MM.1S (cell line): Measurements from ENCODE around the gene NSD2.

ENCODE experiments used
- DNase-seq: peaks from one replicate; pipeline ENCODE4 v3.0.0-alpha.2; 2015
- H2AFZ ChIP-seq: fragments of 300-600 bp; sonication (generic); 2 replicates; pipeline ENCODE4 v1.6.0; 2016; ENCODE audit warnings: antibody characterized with exemption, low read length
- H3F3A ChIP-seq: fragments of 300-600 bp; sonication (generic); 2 replicates; pipeline ENCODE4 v1.6.1; 2016; ENCODE audit warnings: mild to moderate bottlenecking, antibody characterized with exemption, low read length, moderate library complexity, mixed read lengths; ENCODE audit not compliant: insufficient read depth
- H3K27ac ChIP-seq: fragments of 300-600 bp; sonication (generic); 2 replicates; pipeline ENCODE4 v1.5.1; 2016; ENCODE audit warnings: mild to moderate bottlenecking, low read length
- H3K27me3 ChIP-seq: fragments of 300-600 bp; sonication (generic); replicated peaks from 2 replicates; pipeline ENCODE4 v1.6.0; 2016; ENCODE audit warnings: low read length; ENCODE audit not compliant: insufficient read depth
- H3K36me3 ChIP-seq: fragments of 300-600 bp; sonication (generic); replicated peaks from 2 replicates; pipeline ENCODE4 v1.6.1; 2016; ENCODE audit warnings: mild to moderate bottlenecking, low read length, mixed read lengths; ENCODE audit not compliant: insufficient read depth
- H3K4me1 ChIP-seq: fragments of 300-600 bp; sonication (generic); 2 replicates; pipeline ENCODE4 v1.6.1; 2016; ENCODE audit warnings: low read length, mixed read lengths
- H3K4me2 ChIP-seq: fragments of 300-600 bp; sonication (generic); 2 replicates; pipeline ENCODE4 v1.6.0; 2016; ENCODE audit warnings: low read depth, low read length
- H3K4me3 ChIP-seq: fragments of 300-600 bp; sonication (generic); 2 replicates; pipeline ENCODE4 v1.5.1; 2016; ENCODE audit warnings: low read length, mixed read lengths
- H3K79me2 ChIP-seq: fragments of 300-600 bp; sonication (generic); 2 replicates; pipeline ENCODE4 v1.6.1; 2016; ENCODE audit warnings: mixed run types, low read length, mixed read lengths
- H3K9ac ChIP-seq: fragments of 300-600 bp; sonication (generic); 2 replicates; pipeline ENCODE4 v1.6.1; 2016; ENCODE audit warnings: low read length, mixed read lengths
- H3K9me2 ChIP-seq: fragments of 300-600 bp; sonication (generic); replicated peaks from 2 replicates; pipeline ENCODE4 v1.6.1; 2016; ENCODE audit warnings: mild to moderate bottlenecking, low read length, mixed read lengths; ENCODE audit not compliant: insufficient read depth
- H3K9me3 ChIP-seq: fragments of 300-600 bp; sonication (generic); replicated peaks from 2 replicates; pipeline ENCODE4 v1.6.1; 2016; ENCODE audit warnings: mild to moderate bottlenecking, low read length, mixed read lengths; ENCODE audit not compliant: insufficient read depth
- H4K20me1 ChIP-seq: fragments of 300-600 bp; sonication (generic); 2 replicates; pipeline ENCODE4 v1.6.1; 2016; ENCODE audit warnings: mild to moderate bottlenecking, low read length, moderate library complexity, mixed read lengths; ENCODE audit not compliant: insufficient read depth
- CTCF ChIP-seq: fragments of 300-600 bp; sonication (generic); IDR thresholded peaks from 2 replicates; pipeline ENCODE4 v1.5.1; 2016; ENCODE audit warnings: antibody characterized with exemption, low read length, mixed read lengths
- EZH2 ChIP-seq: fragments of 300-600 bp; sonication (generic); optimal IDR thresholded peaks from 2 replicates; pipeline ENCODE3; 2017; ENCODE audit warnings: low read depth, mild to moderate bottlenecking, antibody characterized with exemption, low read length, mixed read lengths
- EZH2phosphoT487 ChIP-seq: fragments of 300-600 bp; sonication (generic); IDR thresholded peaks from 2 replicates; pipeline ENCODE4 v1.6.1; 2018; ENCODE audit warnings: antibody characterized with exemption, low read length

The NSD2 gene

GRCh38 chr4:1971456-1972200 is 100.4 kb downstream of the NSD2 start:
- H3K79me2 ChIP-seq = peaks cover 17% of the 10 kb centered on the region; the same call in 1 of the 2 replicates
- no peaks in the 10 kb centered on the region for H3K9me2 ChIP-seq
- no peak overlapping the region for H3K4me3 ChIP-seq
- no peak overlapping the region for H3K4me2 ChIP-seq
- no peaks in the 10 kb centered on the region for H3F3A ChIP-seq
- no peak overlapping the region for H2AFZ ChIP-seq
- H3K27me3 ChIP-seq = no peaks in the 10 kb centered on the region
- DNase-seq = no peak
- H3K36me3 ChIP-seq = peaks cover 16% of the 10 kb centered on the region
- no peaks in the 10 kb centered on the region for H3K9me3 ChIP-seq
- H3K9ac ChIP-seq = no peak overlapping the region
- no peaks in the 10 kb centered on the region for H4K20me1 ChIP-seq
- H3K27ac ChIP-seq = no peak overlapping the region
- TF ChIP-seq EZH2phosphoT487 (no peak), CTCF (no peak), EZH2 (no peak)
- H3K4me1 ChIP-seq = no peaks in the 10 kb centered on the region

- no peak for TF ChIP-seq EZH2
- TF ChIP-seq EZH2phosphoT487 = no peak
- TF ChIP-seq CTCF = no peak
Measured at GRCh38 chr4:1972414-1972813, 101.2 kb downstream of the NSD2 start.

GRCh38 chr4:1973218-1973617 is 102.0 kb downstream of the NSD2 start:
- no peaks in the 10 kb centered on the region for H3K4me1 ChIP-seq
- H3K9me2 ChIP-seq = no peaks in the 10 kb centered on the region
- no peaks in the 10 kb centered on the region for H3K9me3 ChIP-seq
- no peaks in the 10 kb centered on the region for H3K27me3 ChIP-seq
- no peaks in the 10 kb centered on the region for H3F3A ChIP-seq
- H3K9ac ChIP-seq = no peak overlapping the region
- H3K4me2 ChIP-seq = no peak overlapping the region
- H4K20me1 ChIP-seq = no peaks in the 10 kb centered on the region
- H2AFZ ChIP-seq = no peak overlapping the region
- TF ChIP-seq EZH2 (no peak), CTCF (no peak), EZH2phosphoT487 (no peak)
- H3K4me3 ChIP-seq = no peak overlapping the region
- peaks cover 20% of the 10 kb centered on the region for H3K36me3 ChIP-seq
- H3K27ac ChIP-seq = no peak overlapping the region
- no peak for DNase-seq
- H3K79me2 ChIP-seq = peaks cover 14% of the 10 kb centered on the region; the same call in 1 of the 2 replicates

More at GRCh38 chr4:1972414-1972813, 101.2 kb downstream of the NSD2 start:
- DNase-seq = no peak
- H3K27ac ChIP-seq = no peak overlapping the region
- H4K20me1 ChIP-seq = no peaks in the 10 kb centered on the region
- H3K4me2 ChIP-seq = no peak overlapping the region
- no peak overlapping the region for H2AFZ ChIP-seq
- no peak overlapping the region for H3K9ac ChIP-seq
- H3K9me2 ChIP-seq = no peaks in the 10 kb centered on the region
- H3F3A ChIP-seq = no peaks in the 10 kb centered on the region
- H3K36me3 ChIP-seq = peaks cover 20% of the 10 kb centered on the region
- no peaks in the 10 kb centered on the region for H3K27me3 ChIP-seq
- H3K4me3 ChIP-seq = no peak overlapping the region
- H3K9me3 ChIP-seq = no peaks in the 10 kb centered on the region
- peaks cover 17% of the 10 kb centered on the region; the same call in 1 of the 2 replicates for H3K79me2 ChIP-seq
- H3K4me1 ChIP-seq = no peaks in the 10 kb centered on the region
